Cardiac fibroblast (primary cell): ENCODE measurements around the gene PRCC.

Experiments
- DNase-seq, 2 donors: peaks; one replicate each; pipeline versions ENCODE4 v3.0.0 to v3.0.0-alpha.2; 2010; ENCODE audit warnings: low read depth in 2 of 2
- H3K4me3 ChIP-seq, 2 donors: replicated peaks in 1 of 2; 1 replicate in 1 of 2; 2 replicates in 1 of 2; pipeline ENCODE4 v1.5.1; 2011; ENCODE audit warnings: low read depth in 2 of 2, low read length in 2 of 2, mild to moderate bottlenecking in 2 of 2, moderate library complexity in 1 of 2
- TF ChIP-seq, protein P1 (sequence below): IDR thresholded peaks from one replicate; pipeline ENCODE4 v1.5.1; 2011; ENCODE audit warnings: low read depth, mild to moderate bottlenecking, low read length, inconsistent platforms

PRCC gene

DNA sequence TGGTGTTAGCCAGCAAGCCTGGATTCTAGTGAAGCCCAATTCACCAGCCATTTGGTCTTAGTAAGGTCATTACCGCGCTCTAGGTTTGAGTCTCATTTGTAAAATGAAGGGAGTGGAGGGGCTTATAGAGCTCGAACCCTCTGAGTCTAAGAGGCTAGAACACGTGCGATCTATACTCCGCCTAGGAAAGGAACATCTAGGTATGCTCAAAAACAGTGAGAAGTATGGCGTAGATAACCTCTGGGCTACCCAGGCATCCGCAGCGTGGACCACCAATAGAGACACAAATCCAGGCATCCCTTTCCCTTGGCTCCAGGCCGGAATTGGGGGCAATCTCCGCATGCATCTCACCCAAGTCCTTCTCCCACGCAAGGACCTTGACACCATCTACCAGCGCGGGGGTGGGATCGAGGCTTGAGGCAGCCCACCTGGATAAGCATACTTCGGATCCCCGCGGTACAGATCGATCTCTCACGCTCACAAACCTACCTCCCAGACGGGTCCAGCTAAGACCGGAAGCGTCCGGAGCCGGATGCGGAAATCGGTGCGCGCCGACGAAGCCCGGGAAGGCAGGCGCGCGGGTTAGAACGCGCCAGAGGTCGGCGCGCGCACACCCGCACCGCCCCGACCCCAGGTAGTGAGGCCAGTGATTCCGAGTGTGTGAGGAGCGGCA lies 39.3 kb upstream of the PRCC start, which contains the start of gene METTL25B:
TSS of gene METTL25B (plus strand) at position 544 of the 673 bp plus-strand sequence. CDS start 636 bp downstream, outside the sequence.
- TF ChIP-seq, protein P1, sequence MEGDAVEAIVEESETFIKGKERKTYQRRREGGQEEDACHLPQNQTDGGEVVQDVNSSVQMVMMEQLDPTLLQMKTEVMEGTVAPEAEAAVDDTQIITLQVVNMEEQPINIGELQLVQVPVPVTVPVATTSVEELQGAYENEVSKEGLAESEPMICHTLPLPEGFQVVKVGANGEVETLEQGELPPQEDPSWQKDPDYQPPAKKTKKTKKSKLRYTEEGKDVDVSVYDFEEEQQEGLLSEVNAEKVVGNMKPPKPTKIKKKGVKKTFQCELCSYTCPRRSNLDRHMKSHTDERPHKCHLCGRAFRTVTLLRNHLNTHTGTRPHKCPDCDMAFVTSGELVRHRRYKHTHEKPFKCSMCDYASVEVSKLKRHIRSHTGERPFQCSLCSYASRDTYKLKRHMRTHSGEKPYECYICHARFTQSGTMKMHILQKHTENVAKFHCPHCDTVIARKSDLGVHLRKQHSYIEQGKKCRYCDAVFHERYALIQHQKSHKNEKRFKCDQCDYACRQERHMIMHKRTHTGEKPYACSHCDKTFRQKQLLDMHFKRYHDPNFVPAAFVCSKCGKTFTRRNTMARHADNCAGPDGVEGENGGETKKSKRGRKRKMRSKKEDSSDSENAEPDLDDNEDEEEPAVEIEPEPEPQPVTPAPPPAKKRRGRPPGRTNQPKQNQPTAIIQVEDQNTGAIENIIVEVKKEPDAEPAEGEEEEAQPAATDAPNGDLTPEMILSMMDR, result no peak
- peak within 1 kb of the TSS; percentile 88 to 99 for H3K4me3 ChIP-seq
- peak; percentile 83 for DNase-seq

DNA sequence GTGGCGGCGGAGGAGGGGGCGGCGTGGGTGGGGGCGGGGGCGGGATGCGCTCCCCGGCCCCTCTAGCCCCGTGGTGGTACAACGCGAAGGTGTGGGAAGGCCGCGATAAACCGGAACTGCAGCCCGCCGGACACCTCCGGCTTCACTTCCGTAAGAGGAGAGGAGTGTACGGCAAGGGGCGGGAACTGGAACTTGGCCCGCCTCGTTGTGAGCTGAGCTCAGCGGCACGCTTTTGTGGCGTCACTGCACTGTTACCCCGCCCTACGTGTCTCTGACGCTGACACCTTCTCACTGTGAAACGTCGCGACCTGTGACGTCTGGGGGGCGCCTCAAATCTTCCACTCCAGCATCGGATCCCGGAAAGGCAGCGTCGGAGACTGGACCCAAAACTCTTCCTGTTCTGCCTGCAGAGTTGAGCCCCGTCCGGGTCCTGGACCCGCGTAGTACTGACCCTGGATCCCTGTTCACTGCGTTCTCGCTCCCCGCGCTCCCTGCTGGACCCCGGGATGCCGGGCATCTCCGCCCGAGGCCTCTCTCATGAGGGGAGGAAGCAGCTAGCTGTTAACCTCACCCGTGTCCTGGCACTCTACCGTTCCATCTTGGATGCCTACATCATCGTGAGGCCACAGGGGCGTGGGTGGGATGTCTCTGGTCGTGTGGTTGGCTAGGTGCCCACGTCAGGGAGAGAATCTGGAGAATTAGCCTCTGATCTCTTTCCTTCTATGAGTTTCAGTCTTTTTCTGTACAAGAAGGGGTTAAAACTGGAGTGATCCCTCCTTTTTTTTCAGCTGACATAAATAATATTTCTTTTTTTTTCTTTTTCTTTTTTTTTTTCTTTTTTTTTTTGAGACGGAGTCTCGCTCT lies 38.5 kb upstream of the PRCC start, which contains the start of gene ISG20L2:
TSS of gene ISG20L2 (minus strand) at position 168 of the 864 bp plus-strand sequence. CDS start 1,114 bp downstream, outside the sequence.
- H3K4me3 ChIP-seq, result peak within 1 kb of the TSS; percentile 88 to 99
- DNase-seq, result peak; percentile 98 to 99
- TF ChIP-seq, protein P1, result no peak

DNA sequence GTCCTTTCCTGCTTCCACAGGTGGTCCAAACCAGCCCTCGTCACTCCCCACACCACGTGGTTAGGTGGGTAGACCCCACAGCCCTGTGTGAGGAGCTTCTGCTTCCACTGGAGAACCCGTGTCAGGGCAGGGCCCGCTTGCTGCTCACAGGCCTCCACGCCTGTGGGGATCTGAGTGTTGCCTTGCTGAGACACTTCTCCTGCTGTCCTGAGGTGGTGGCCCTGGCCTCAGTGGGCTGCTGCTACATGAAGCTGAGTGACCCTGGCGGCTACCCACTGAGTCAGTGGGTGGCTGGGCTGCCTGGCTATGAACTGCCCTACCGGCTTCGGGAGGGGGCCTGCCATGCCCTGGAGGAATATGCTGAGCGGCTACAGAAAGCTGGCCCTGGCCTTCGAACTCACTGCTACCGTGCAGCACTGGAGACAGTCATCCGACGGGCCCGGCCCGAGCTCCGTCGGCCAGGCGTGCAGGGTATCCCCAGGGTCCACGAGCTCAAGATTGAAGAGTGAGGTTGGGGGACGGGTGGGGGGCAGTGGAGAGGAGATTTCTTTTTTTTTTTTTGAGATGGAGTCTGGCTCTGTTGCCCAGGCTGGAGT lies 33.2 kb upstream of the PRCC start:
- TF ChIP-seq, protein P1, result no peak
- no peak for DNase-seq
- H3K4me3 ChIP-seq, result no peak overlapping the region

DNA sequence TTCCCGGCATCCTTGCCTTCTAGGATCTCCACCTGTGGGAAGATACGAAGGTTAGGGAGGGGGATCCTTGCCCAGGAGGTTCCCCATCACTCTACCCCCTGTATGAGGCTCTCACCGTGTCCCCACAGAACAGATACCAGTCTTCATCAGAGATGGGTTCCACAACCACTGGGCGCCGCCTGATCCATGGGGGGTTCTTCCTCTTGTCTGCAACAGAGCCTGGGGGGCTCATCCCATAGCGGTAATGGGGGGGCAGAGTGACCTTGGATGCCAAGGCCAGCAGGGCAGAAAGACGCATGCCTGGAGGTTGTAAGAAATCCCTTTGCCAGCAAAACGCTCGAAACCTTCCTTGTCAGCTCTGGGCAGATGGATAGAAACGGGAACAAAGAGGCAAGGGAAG lies 28.9 kb upstream of the PRCC start:
- TF ChIP-seq, protein P1, result no peak
- no peak for DNase-seq
- H3K4me3 ChIP-seq, result no peak overlapping the region

DNA sequence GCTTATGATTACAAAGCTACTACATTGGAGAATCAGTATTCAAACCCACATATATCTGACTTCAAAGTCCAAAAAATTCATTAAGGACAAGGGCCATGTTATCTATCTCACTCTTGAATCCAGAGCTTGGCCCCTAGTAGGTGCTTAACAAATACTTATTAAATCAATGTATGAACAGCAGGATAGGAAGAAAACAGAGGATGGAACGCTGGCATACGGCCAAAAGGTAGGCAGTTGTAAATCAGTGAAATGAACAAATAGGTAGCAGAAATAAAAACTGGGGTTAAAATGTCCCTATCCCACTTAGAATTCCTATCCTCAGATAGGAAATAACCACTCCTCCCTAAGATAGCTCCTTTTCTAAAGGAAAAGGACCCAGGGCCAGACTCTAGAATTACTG lies 28.4 kb upstream of the PRCC start:
- no peak overlapping the region for H3K4me3 ChIP-seq
- DNase-seq, result no peak

DNA sequence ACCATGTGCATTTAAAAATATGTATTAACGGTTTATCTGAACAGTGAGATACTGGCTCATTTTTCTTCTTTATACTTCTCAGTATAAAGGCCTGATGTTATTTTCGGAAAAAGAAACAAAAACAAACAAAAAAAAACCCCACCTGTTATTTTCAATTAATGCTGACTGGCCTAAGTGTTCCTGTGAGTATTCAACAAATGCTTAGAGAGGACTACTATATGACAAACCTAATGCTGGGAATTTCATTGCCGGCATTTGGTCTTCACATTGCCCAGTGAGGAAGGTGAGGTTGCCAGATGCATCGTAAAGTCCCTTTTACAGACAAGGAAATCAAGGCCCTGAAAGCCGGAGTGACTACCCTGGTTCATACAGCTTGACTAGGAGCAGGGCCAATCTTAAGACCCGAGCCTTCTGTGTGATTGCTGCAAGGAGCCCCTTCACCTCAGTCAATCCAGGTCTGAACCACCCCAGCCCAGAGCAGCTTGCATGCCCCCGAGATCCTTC lies 27.0 kb upstream of the PRCC start:
- TF ChIP-seq, protein P1, result no peak
- DNase-seq, result peak in 1 of 2 donors; percentile 23
- H3K4me3 ChIP-seq, result peak overlapping the region; percentile 79 to 80

More for the DNA sequence above, 28.4 kb upstream of the PRCC start:
- TF ChIP-seq, protein P1, result no peak
